ENCODE data around the gene PLEKHA1. TPM values are rescaled to one million over a fixed set of nuclear protein-coding genes. Genes with fewer than 3 reads are reported as not detected.

PLEKHA1 gene
- polyA plus RNA-seq, 4 donors, result 37.4 to 102 (median 96.2) TPM

GRCh38 chr10:122459561-122460273 lies 85.2 kb downstream of the PLEKHA1 start:
- DNase-seq (ENCODE audit: low read depth in 4 of 4, low spot score in 3 of 4), result no peak

GRCh38 chr10:122460891-122461293 lies 86.4 kb downstream of the PLEKHA1 start:
- no peak for DNase-seq (ENCODE audit: low read depth in 4 of 4, low spot score in 3 of 4)

- DNase-seq (ENCODE audit: low read depth in 4 of 4, low spot score in 3 of 4), result no peak
These were observed 86.8 kb downstream of the PLEKHA1 start, which contains the start of gene HTRA1 for GRCh38 chr10:122461367-122461728. HTRA1 (plus strand) TSS chr10:122461553; CDS start chr10:122461653, 100 bp downstream.

- no peak for DNase-seq (ENCODE audit: low read depth in 4 of 4, low spot score in 3 of 4)
These were observed 87.4 kb downstream of the PLEKHA1 start for GRCh38 chr10:122461729-122462532.

GRCh38 chr10:122462533-122463465 lies 88.3 kb downstream of the PLEKHA1 start:
- no peak for DNase-seq (ENCODE audit: low read depth in 4 of 4, low spot score in 3 of 4)

GRCh38 chr10:122463466-122464249 lies 89.2 kb downstream of the PLEKHA1 start:
- no peak for DNase-seq (ENCODE audit: low read depth in 4 of 4, low spot score in 3 of 4)

GRCh38 chr10:122464250-122464510 lies 89.7 kb downstream of the PLEKHA1 start:
- no peak for DNase-seq (ENCODE audit: low read depth in 4 of 4, low spot score in 3 of 4)

- no peak for DNase-seq (ENCODE audit: low read depth in 4 of 4, low spot score in 3 of 4)
These were observed 90.1 kb downstream of the PLEKHA1 start for GRCh38 chr10:122464586-122464985.

- DNase-seq (ENCODE audit: low read depth in 4 of 4, low spot score in 3 of 4), result no peak
These were observed 91.0 kb downstream of the PLEKHA1 start for GRCh38 chr10:122465401-122466040.

GRCh38 chr10:122466951-122467381 lies 92.5 kb downstream of the PLEKHA1 start:
- DNase-seq (ENCODE audit: low read depth in 4 of 4, low spot score in 3 of 4), result no peak

- DNase-seq (ENCODE audit: low read depth in 4 of 4, low spot score in 3 of 4), result no peak
These were observed 93.2 kb downstream of the PLEKHA1 start for GRCh38 chr10:122467701-122468100.

GRCh38 chr10:122468307-122468925 lies 93.9 kb downstream of the PLEKHA1 start:
- no peak for DNase-seq (ENCODE audit: low read depth in 4 of 4, low spot score in 3 of 4)

- DNase-seq (ENCODE audit: low read depth in 4 of 4, low spot score in 3 of 4), result no peak
These were observed 94.6 kb downstream of the PLEKHA1 start for GRCh38 chr10:122468926-122469781.

GRCh38 chr10:122469848-122470247 lies 95.3 kb downstream of the PLEKHA1 start:
- no peak for DNase-seq (ENCODE audit: low read depth in 4 of 4, low spot score in 3 of 4)

GRCh38 chr10:122471531-122472177 lies 97.1 kb downstream of the PLEKHA1 start:
- DNase-seq (ENCODE audit: low read depth in 4 of 4, low spot score in 3 of 4), result no peak

GRCh38 chr10:122473116-122473515 lies 98.6 kb downstream of the PLEKHA1 start:
- no peak for DNase-seq (ENCODE audit: low read depth in 4 of 4, low spot score in 3 of 4)

- DNase-seq (ENCODE audit: low read depth in 4 of 4, low spot score in 3 of 4), result no peak
These were observed 99.8 kb downstream of the PLEKHA1 start for GRCh38 chr10:122474131-122474818.
